GM18873 (cell line): ENCODE results near the gene NPLOC4.

Source experiments
- ATAC-seq: cut with Tn5 transposase; IDR thresholded peaks from one replicate; pipeline ENCODE4 v1.9.1; 2021; ENCODE audit warnings: mild to moderate bottlenecking, moderate library complexity, moderate number of reproducible peaks; ENCODE audit not compliant: unreplicated experiment, low FRiP score

Gene NPLOC4

DNA sequence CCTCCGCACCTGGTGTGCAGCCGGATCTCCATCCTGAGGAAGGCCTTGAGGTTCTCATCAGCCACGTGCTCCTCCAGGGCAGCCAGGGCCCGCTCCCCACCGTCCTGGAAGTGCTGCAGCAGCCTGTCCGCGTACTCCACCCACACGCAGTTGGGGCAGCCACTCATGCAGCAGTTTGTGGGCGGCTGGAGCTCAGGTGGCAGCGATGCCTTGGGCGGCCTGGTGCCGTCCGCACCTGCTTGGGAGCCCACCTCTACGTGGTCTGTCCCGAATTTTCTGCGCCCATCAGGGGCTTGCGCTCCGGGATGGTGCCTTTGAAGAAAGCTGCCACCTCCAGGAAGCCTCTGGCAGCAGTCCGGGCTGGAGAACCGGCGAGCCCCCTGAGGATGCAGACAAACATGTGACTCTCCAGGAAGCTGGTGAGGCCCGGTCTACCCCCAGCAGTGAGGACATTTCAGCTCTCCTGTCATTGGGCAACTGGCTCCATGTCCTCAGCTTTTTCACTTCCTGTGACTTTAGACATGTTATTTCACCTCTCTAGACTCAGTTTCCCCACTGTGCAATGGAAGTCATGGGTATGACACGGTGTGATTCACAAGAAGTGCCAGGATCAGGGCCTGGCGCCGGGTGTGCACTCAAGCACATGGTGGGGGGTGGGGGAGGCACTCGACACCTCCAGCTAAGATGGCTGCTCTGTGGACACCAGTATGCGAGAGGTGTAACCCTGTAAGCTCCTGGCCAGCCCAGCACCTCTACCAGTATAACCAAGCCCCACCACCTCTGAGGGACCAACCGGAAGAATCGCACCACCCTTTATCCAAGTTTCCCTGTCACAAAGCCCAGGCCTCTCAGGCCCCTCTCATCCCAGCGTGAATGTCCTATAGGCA is 28.5 kb upstream of the NPLOC4 start:
- no peak for ATAC-seq

DNA sequence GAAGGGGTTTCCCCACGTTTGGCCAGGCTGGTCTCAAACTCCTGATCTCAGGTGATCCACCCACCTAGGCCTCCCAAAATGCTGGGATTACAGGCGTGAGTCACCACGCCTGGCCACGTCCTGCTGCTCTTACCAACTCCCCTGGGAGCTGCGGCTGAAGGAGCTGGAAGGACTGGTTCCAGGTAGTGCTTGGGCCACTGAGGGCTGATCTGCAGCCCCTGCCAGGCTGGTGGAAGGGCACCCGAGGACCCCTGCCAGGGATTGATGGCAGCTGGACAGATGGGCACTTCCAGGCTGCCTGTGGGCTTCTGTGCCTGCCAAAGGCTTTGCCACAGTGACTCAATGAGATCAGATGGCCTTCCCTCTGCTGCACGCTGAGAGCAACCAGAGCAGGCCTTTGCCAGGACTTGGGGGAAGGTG is 27.1 kb upstream of the NPLOC4 start:
- no peak for ATAC-seq

GRCh38 chr17:81662002-81662401 is 25.1 kb upstream of the NPLOC4 start:
- ATAC-seq = no peak

DNA sequence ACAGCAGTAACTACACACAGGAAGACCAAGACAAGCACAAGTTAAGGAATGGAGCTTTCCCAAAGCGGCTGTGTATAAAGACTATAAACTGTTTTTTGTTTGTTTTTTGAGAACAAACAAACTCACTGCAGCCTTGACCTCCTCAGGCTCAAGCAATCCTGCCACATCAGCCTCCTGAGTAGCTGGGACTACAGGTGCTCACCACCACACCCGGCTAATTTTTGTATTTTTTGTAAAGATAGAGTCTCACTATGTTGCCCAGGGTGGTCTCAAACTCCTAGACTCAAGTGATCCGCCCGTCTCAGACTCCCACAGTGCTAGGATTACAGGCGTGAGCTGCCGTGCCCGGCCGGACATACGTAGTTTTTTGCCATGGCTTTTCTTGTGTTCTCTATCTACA is 23.5 kb upstream of the NPLOC4 start:
- ATAC-seq = no peak

- no peak for ATAC-seq
Measured at GRCh38 chr17:81659038-81659437, 22.1 kb upstream of the NPLOC4 start.

DNA sequence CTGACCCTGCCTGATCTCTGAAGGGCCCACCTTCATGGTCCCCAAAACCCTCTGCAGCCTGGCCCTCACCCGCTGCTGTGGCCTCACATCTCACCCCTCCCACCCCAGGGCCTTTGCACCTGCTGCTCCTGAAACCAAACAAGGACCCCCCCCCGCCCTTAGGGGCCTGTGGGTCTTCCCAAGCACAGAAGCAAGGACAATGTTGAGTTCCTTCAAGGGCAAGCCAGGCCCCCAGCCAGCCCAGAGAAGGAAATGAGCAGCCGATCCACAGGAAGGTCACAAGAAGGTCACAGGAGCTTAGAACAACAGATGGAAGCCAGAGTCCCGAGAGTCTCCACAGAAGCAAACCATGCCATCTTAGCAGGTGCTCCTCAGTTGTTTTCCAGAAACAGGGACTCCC is 19.9 kb upstream of the NPLOC4 start:
- ATAC-seq = no peak

DNA sequence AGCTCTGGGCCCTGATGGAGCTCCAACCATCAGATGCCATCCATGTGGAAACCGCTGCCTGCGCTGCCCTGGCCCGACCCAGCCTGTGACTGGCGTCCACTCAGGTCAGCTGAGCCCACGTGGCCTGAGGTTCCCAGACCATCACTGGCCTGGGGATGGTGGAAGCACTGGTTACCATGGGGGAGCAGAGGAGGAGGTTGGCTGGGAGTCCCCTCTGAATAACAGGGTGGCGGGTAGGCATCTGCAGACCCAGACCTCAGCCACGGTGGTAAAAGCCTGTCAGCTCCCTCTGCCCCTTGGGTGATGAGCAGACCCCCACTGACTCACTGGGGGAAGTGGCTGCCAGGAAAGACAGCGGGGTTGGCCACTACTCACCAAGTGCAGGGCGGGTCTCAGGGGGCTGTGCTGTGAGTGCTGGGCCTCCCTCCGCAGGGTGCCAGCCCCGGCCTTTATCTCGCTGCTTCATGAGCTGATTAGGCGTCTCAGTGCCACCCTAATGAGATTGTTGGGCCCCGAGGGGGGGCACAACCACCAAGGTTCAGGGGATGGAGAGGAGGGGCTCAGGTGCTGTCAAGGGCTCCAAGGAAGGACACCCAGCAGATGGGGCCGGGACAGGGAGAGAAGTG is 19.3 kb upstream of the NPLOC4 start, which contains the start of gene PDE6G:
Gene PDE6G, minus strand, starts transcription at position 425 of the 626 bp plus-strand sequence. CDS start 3,237 bp downstream, outside the sequence.
- no peak for ATAC-seq

GRCh38 chr17:81655378-81656117 is 18.6 kb upstream of the NPLOC4 start:
- no peak for ATAC-seq

DNA sequence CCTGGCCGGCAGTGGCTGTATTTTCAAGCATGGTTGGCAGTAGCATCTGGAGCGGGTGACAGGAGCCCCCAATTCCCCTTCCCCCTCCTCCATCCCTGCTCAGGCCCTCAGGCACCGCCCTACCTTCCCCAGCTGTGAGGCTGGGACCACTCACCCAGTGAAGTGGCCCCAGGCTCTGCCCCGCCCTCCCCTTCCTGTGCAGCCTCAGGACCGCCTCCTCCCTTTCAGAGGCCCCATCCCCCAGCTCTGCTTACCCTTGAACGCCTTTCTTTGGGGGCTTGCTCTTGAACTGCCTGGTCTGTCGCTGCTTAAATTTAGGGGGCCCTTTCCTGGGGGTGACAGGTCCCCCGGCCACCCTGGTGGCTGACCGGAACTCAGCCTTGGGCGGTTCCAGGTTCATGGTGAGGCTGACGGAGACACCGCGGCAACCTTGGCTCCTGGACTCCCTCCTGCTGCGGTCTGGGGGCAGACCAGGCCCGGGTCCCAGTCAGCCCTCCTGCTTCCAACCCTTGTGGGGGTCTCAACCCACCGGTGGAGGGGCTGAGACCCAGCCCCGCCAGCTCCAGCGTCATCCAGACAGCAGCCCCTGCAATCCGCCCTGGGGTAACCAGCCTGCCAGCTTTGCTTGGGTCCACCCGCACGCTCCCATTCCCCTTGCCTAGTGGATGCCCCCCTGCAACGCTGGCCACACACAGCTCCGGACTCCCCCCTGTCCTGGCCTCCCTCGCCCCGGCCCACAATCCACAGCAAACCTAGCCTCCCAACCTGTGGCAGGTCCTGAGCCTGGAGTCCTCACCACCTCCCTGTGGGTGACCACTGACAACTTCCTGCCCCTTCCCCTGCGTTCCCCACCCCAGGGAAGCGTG is 16.2 kb upstream of the NPLOC4 start:
- no peak for ATAC-seq

GRCh38 chr17:81651692-81652091 is 14.8 kb upstream of the NPLOC4 start:
- ATAC-seq = no peak

- ATAC-seq = no peak
Measured at GRCh38 chr17:81650951-81651350, 14.0 kb upstream of the NPLOC4 start.

DNA sequence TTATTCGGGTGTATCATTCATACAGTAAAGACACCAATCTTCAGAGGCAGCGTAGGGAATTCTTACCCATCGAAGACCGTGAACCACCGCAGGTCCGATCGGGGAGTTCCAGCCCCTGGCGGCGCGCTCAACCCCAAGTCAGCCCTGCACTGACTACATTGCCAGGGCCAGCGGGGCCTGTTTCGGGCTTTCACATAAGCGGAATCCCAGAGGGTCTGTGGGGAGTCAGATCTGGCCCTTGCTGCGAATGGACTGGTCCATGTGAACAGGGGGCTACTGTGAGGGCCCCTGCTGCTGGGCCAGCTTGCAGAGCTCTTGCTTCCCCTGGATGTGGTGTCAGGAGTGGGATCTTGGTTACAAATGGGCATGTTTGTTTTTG is 11.8 kb upstream of the NPLOC4 start:
- no peak for ATAC-seq

DNA sequence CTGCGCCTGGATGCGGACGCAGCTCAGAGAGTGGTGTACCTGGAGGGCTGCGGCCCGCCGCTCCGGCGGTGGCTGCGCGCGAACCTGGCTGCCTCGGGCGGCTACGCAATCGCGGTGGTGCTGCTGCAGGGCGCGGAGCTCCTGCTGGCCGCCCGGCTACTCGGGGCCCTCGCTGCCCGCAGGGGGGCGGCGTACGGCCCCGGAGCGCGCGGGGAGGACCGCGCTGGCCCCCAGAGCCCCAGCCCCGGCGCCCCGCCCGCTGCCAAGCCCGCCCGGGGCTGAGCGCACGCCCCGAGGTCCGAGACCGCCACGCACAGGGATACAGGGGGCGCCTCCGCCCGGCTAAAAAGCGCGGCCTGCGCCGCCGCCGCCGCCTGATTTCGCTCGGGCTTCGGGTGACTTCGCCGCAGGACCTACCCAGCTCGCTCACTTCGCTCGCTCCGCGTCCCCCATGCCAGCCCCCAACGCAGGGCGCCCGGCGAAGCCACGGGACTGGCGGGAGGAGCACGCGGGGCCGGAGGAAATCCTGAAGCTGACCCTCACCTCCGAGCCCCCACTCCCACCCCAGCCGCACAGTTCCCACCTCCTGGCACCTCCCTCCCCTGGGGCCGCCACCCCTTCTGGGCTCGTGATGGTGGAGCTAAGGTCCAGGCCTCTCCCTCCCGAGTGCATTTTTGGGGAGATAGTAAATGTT is 11.2 kb upstream of the NPLOC4 start:
- no peak for ATAC-seq

- ATAC-seq = no peak
Measured at GRCh38 chr17:81647640-81648012, 10.7 kb upstream of the NPLOC4 start.

DNA sequence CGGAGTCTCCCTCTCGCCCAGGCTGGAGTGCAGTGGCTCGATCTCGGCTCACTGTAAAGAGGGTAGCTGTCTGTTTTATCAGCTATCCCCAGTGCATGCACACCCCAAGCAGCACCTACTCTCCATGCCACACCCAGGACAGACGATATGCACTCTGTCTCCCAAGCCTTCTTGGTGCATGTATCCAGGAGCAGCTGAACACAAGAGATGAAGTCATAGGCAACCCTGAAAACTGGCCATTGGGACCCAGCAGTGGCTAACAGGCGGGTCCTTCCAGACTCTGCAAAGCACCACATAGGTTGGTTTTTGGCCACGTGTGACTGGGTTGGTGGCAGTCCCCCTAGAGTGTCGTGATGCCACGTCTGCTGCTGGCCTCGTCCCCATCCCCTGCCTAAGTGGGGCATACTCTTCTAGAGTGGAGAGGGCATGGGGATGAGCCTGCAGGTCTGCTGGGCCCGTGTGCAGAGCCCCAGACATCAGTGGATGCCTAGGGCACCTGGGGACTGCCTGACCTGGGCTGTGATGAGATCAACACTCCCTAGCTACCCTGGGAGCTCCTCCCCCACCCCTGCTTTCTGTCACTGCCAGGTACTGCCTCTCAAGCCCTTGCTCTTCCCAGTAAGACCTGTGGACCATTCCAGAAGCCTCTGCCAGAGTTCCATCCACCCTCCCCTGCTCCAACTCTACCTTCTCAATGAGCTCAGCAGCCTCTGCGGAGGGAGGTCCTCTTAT is 10.1 kb upstream of the NPLOC4 start:
- no peak for ATAC-seq

DNA sequence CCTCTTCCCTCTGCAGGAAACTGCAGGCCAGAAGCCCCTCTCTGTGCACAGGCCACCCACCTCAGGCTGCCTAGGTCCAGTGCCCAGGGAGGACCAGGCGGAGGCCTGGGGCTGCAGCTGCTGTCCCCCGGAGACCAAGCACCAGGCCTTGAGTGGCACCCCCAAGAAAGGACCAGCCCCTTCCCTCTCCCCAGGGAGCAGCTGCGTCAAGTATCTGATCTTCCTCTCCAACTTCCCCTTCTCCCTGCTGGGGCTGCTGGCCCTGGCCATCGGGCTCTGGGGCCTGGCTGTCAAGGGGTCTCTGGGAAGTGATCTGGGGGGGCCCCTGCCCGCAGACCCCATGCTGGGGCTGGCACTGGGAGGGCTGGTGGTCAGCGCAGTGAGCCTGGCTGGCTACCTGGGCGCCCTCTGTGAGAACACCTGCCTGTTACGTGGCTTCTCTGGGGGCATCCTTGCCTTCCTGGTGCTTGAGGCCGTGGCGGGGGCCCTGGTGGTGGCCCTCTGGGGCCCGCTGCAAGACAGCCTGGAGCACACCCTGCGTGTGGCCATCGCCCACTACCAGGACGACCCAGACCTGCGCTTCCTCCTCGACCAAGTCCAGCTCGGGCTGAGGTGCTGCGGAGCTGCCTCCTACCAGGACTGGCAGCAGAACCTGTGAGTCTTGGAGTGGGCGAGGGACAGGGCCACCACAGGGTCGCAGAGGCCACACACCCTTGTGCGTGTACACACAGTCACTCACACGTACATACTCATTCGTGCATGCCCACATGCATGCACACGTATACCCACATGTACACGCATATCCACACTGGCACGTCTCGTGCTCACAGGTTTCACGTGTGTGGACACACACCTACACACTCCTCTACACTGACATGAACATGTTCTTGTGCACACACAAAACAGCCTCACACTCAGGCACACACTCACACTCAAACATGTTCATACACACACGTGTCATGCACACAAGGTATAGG is 8.4 kb upstream of the NPLOC4 start:
- ATAC-seq = no peak

DNA sequence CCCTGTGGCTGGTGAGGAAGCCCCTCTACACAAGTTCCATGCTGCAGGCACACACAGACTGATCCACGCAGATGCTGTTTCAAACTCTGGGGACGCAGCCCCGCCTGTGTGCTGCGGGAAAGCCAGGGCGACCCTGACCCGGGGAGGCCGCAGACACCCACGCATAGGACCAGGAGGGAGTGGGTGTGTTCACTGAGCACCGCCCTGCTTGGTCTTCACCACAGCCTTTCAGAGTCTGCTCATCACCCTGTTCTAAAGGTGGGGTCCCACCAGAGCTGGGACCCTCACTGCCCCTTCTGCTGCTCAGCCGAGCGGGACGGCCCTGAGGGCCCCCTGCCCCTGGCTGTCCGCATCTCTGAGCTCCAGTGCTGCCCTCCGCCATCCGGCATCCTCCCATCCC is 7.6 kb upstream of the NPLOC4 start:
- no peak for ATAC-seq
